ENCODE data around the gene ENTPD1. TPM values are rescaled to one million over a fixed set of nuclear protein-coding genes. Genes with fewer than 3 reads are reported as not detected.

Gene ENTPD1
- 0.37 TPM in 1 of 2 replicates, not detected in the other for total RNA-seq

GRCh38 chr10:95756041-95756761, at the start of gene ENTPD1:
TSS of gene ENTPD1 (plus strand) at chr10:95756163. CDS start at chr10:95756240, 77 bp downstream.

GRCh38 chr10:95907456-95908253, 151.7 kb downstream of the ENTPD1 start, which contains the start of gene CC2D2B:
TSS of gene CC2D2B (plus strand) at chr10:95907975. CDS start at chr10:95911324, 3,349 bp downstream.

Other genes with a start within 250 kb of the ENTPD1 start
- gene SORBS1, start 194.8 kb upstream of the ENTPD1 start, total RNA-seq: under 0.01 and 0.20 TPM in 2 replicates
- gene ALDH18A1, start 99.5 kb upstream of the ENTPD1 start, total RNA-seq: 68.3 and 93.1 TPM in 2 replicates
- 37.3 and 37.8 TPM in 2 replicates for gene TCTN3, start 62.2 kb upstream of the ENTPD1 start, total RNA-seq
- gene CC2D2B, start 151.8 kb downstream of the ENTPD1 start, total RNA-seq: under 0.01 TPM in 1 of 2 replicates, not detected in the other